Adrenal gland (tissue), 5 donors: ENCODE data around the gene HORMAD2.

Experiments
- POLR2A ChIP-seq, 2 donors: fragments of 450-650 bp; IDR thresholded peaks; one replicate each; pipeline ENCODE4 v1.6.1; 2017; ENCODE audit warnings: antibody characterized with exemption in 2 of 2, mild to moderate bottlenecking in 2 of 2, moderate library complexity in 1 of 2
- TF ChIP-seq, protein P1 (sequence below), 6 experiments: fragments of 450-650 bp in 4 of 6; fragments of 200-600 bp in 2 of 6; sonication (generic) in 1 of 6; IDR thresholded peaks; 1 replicate in 5 of 6; 2 replicates in 1 of 6; pipeline versions ENCODE4 v1.5.1 to v1.8.0; 2016 to 2021; ENCODE audit warnings: antibody characterized with exemption in 6 of 6, mild to moderate bottlenecking in 2 of 6, moderate library complexity in 1 of 6
- donor health status: DM: no; HTN: no; CAD: no.

DNA sequence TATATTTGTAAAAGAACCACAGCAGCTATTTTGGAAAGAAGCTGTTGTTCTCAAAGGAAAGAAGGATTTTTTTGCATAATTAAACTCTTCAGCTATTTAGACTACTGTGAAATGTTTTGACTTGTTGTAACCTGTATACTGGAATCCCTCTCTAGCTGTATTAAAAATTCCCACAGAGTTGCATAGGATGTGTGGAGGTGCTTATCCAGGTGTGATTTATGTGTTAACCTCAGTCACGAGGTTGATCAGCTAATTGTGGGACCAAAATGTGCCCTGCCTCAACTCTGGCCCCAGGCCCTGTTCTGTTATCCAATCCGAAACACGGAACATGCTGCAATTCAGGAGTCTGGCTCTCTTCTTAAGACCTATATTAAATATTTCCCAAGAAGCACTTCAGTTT lies 96.2 kb downstream of the HORMAD2 start:
- TF ChIP-seq, protein P1, sequence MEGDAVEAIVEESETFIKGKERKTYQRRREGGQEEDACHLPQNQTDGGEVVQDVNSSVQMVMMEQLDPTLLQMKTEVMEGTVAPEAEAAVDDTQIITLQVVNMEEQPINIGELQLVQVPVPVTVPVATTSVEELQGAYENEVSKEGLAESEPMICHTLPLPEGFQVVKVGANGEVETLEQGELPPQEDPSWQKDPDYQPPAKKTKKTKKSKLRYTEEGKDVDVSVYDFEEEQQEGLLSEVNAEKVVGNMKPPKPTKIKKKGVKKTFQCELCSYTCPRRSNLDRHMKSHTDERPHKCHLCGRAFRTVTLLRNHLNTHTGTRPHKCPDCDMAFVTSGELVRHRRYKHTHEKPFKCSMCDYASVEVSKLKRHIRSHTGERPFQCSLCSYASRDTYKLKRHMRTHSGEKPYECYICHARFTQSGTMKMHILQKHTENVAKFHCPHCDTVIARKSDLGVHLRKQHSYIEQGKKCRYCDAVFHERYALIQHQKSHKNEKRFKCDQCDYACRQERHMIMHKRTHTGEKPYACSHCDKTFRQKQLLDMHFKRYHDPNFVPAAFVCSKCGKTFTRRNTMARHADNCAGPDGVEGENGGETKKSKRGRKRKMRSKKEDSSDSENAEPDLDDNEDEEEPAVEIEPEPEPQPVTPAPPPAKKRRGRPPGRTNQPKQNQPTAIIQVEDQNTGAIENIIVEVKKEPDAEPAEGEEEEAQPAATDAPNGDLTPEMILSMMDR (IDR thresholded peaks at IDR 0.05), result no peak
- TF ChIP-seq POLR2A (IDR thresholded peaks at IDR 0.05), result no peak
